Naive thymus-derived CD4-positive, alpha-beta T cell (primary cell): ENCODE measurements around the gene DIS3L2. TPM values are rescaled to one million over a fixed set of nuclear protein-coding genes. Genes with fewer than 3 reads are reported as not detected.

Experiments used
- ATAC-seq: fragments of 150-1000 bp; cut with Tn5 transposase; 2 replicates; pipeline ENCODE4 v1.10.0; 2021; ENCODE audit warnings: mild to moderate bottlenecking, moderate library complexity
- CTCF ChIA-PET: fragments of 350-600 bp; sonication (Branson Sonifier 250); formaldehyde crosslinking; loops from one replicate; lab custom pipeline; 2021; ENCODE audit warnings: antibody characterized with exemption; lab: Charles Lee
- POLR2A ChIA-PET: fragments of 350-600 bp; sonication (Branson Sonifier 250); formaldehyde crosslinking; loops from one replicate; lab custom pipeline; 2021; ENCODE audit warnings: antibody characterized with exemption, inconsistent platforms; lab: Charles Lee
- DNase-seq, 9 donors: peaks; one replicate each; pipeline versions ENCODE4 v3.0.0 to v3.0.0-alpha.2; 2020 to 2022; ENCODE audit warnings: mixed read lengths in 1 of 9
- H3K27ac ChIP-seq: one replicate; pipeline ENCODE4 v1.7.0; 2013; ENCODE audit warnings: mild to moderate bottlenecking, low read depth, low read length, moderate library complexity
- H3K27me3 ChIP-seq, 2 donors: one replicate each; pipeline ENCODE4 v1.7.0; 2013; ENCODE audit warnings: low read length in 2 of 2, mild to moderate bottlenecking in 2 of 2, moderate library complexity in 2 of 2; ENCODE audit not compliant: control insufficient read depth in 2 of 2, insufficient read depth in 2 of 2
- H3K36me3 ChIP-seq, 3 experiments: 1 replicate in 2 of 3; 2 replicates in 1 of 3; pipeline ENCODE4 v1.7.0; 2013; ENCODE audit warnings: low read length in 3 of 3, mild to moderate bottlenecking in 3 of 3, moderate library complexity in 1 of 3; ENCODE audit not compliant: insufficient read depth in 3 of 3, control insufficient read depth in 2 of 3
- H3K4me1 ChIP-seq, 2 donors: one replicate each; pipeline ENCODE4 v1.7.0; 2013; ENCODE audit warnings: low read length in 2 of 2, mild to moderate bottlenecking in 2 of 2, moderate library complexity in 1 of 2; ENCODE audit not compliant: control insufficient read depth in 2 of 2, insufficient read depth in 2 of 2
- H3K4me3 ChIP-seq: 2 replicates; pipeline ENCODE4 v1.7.0; 2013; ENCODE audit warnings: mild to moderate bottlenecking, low read length
- H3K9me3 ChIP-seq, 3 experiments: 1 replicate in 2 of 3; 2 replicates in 1 of 3; pipeline ENCODE4 v1.7.0; 2013; ENCODE audit warnings: low read length in 3 of 3; ENCODE audit not compliant: control insufficient read depth in 2 of 3
- H3K27ac Mint-ChIP-seq, 9 donors: one replicate each; pipeline ENCODE4 v1.8.0; 2020 to 2022; ENCODE audit warnings: mixed read lengths in 9 of 9, mild to moderate bottlenecking in 8 of 9, moderate library complexity in 5 of 9, inconsistent platforms in 2 of 9
- H3K27me3 Mint-ChIP-seq, 5 donors: one replicate each; pipeline ENCODE4 v1.8.0; 2021 to 2022; ENCODE audit warnings: mixed read lengths in 5 of 5, mild to moderate bottlenecking in 1 of 5
- H3K36me3 Mint-ChIP-seq, 5 donors: one replicate each; pipeline ENCODE4 v1.8.0; 2020 to 2022; ENCODE audit warnings: mixed read lengths in 5 of 5, mild to moderate bottlenecking in 3 of 5, inconsistent platforms in 1 of 5
- H3K4me1 Mint-ChIP-seq, 7 donors: one replicate each; pipeline ENCODE4 v1.8.0; 2020 to 2022; ENCODE audit warnings: mixed read lengths in 7 of 7, mild to moderate bottlenecking in 3 of 7, inconsistent platforms in 1 of 7
- H3K4me3 Mint-ChIP-seq, 10 donors: one replicate each; pipeline ENCODE4 v1.8.0; 2020 to 2022; ENCODE audit warnings: mild to moderate bottlenecking in 10 of 10, mixed read lengths in 10 of 10, moderate library complexity in 6 of 10, inconsistent platforms in 2 of 10
- H3K9me3 Mint-ChIP-seq, 11 donors: one replicate each; pipeline ENCODE4 v1.8.0; 2020 to 2022; ENCODE audit warnings: mixed read lengths in 11 of 11, mild to moderate bottlenecking in 4 of 11, inconsistent platforms in 1 of 11, moderate library complexity in 1 of 11
- intact Hi-C, 2 donors: fragments of 100-400 bp; cut with micrococcal nuclease; formaldehyde crosslinking; loops; one replicate each; pipeline ENCODE4 v1.15.1; 2023
- polyA plus RNA-seq, 2 donors: library from polyadenylated mRNA; unstranded; fragments of 300-500 nt; fragmentation: Illumina TruSeq; gene quantifications; one replicate each; pipeline ENCODE4 v1.2.3, GENCODE V29; 2021
- total RNA-seq, 6 experiments: library from RNA in 5 of 6; stranded (reverse) in 5 of 6; gene quantifications; 1 replicate in 5 of 6; 2 replicates in 1 of 6; pipeline ENCODE4 v1.2.3 and lab custom pipeline; 2021 to 2026

Gene DIS3L2
- total and polyA plus RNA-seq, 7 experiments from 2014 or later: 17.9 to 78.4 (median 59.7) TPM

DNA sequence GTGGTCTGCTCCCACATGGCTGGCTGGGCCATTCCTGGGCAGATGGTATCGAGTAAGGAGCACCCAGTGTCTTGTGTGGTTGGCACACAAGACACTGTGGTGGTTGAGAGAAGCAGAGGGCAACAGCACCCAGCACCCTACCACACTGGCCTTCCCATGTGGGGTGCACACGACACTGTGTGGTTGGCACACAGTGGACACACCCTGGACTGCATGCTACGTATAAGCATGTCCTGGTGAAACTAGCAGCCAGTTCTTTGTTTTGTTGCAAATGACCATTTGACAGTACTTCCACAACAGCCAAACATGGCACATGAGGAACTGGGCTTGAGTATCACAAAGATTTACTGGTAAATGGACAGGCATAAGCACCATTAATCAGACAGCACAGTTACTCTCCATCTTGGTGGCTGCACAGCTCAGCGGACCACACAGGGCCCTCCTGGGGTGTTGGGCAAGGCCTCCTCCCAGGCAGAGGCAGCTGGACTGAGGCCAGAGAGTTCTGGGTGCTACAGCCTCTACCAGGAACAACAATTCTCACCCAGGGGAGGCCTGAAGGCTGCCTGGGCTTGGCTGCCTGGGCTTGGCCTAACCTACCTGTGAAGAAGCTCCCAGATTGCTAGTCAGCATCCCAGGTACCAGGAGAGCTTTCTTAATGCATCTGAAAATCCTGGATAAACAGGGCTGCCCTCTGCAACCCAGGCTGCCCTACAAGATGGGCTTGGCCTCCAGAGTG is 357.7 kb downstream of the DIS3L2 start:
- H3K9me3 Mint-ChIP-seq: peaks cover 0 to 8% (median 4%) of the 10 kb centered on the region in 11 donors
- Histone ChIP-seq H3K4me3 (peak overlapping the region; percentile 25), H3K9me3 (no peaks in the 10 kb centered on the region), H3K36me3 (no peaks in the 10 kb centered on the region), H3K27me3 (no peaks in the 10 kb centered on the region), H3K4me1 (peaks cover 59 to 88% of the 10 kb centered on the region in 2 donors), H3K27ac (peak overlapping the region; percentile 69)
- no peaks in the 10 kb centered on the region for H3K27me3 Mint-ChIP-seq
- DNase-seq (no peak), ATAC-seq (no peak)
- peak overlapping the region in 9 of 10 donors; percentile 10 to 78 (median 70) for H3K4me3 Mint-ChIP-seq
- peaks cover 61 to 96% (median 84%) of the 10 kb centered on the region in 7 donors for H3K4me1 Mint-ChIP-seq
- peak overlapping the region; percentile 84 to 96 (median 91) for H3K27ac Mint-ChIP-seq
- H3K36me3 Mint-ChIP-seq: peaks cover 0 to 8% (median 0%) of the 10 kb centered on the region in 5 donors
- ChIA-PET POLR2A (interaction anchor here (1.3 to 2.6 kb wide), 2 partner anchors 8 to 21 kb away, joined by 3 to 12 read pairs; no protein-coding TSS in a partner anchor), CTCF (no interaction called here)
- intact Hi-C loops: loop anchor here (5.0 to 10.0 kb wide), 3 partner anchors 182 to 612 kb away; partner anchors contain the start of genes COPS7B (in 1 of the 2), PDE6D (in 1 of the 2) and PTMA (in 1 of the 2)

DNA sequence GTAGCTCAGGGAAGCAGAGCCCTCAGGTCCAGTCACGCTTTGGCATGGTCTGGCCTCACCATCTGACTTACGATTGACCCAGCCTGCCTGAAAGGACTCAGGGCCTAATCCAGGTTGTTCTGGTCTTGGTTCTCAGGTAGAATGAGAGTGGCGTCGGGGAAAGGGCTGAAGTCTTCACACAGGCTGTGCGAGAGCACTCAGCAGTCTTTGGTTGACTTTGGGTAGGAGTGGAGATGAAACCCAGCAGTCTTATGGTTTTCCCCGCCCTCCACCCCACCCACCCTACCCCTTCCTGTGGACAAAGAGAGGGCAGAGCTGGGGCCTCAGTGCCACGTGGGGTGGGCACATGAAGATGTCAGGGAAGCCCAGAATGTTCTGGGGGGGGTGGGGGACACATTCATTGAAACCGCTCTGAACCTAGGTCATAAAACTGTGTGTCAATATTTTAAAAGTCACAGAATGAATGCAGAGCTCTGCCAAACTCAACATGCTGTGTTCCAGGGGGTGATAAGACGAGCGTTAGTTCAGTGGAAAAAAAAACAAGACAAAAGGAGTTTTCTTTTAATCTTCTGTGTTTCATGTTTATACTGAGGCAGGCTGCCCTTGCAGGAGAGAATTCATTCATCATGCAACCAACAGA is 358.4 kb downstream of the DIS3L2 start:
- H3K4me3 Mint-ChIP-seq: peak overlapping the region in 9 of 10 donors; percentile 49 to 78 (median 70)
- Histone ChIP-seq H3K4me1 (peaks cover 52 to 81% of the 10 kb centered on the region in 2 donors), H3K9me3 (no peaks in the 10 kb centered on the region), H3K27ac (peak overlapping the region; percentile 69), H3K4me3 (peak overlapping the region; percentile 25), H3K36me3 (no peaks in the 10 kb centered on the region), H3K27me3 (no peaks in the 10 kb centered on the region)
- peaks cover 56 to 89% (median 77%) of the 10 kb centered on the region in 7 donors for H3K4me1 Mint-ChIP-seq
- H3K36me3 Mint-ChIP-seq: peaks cover 0 to 4% (median 0%) of the 10 kb centered on the region in 5 donors
- DNase-seq (peak in 3 of 9 donors; percentile 26 to 35 (median 32)), ATAC-seq (no peak)
- H3K27me3 Mint-ChIP-seq: no peaks in the 10 kb centered on the region
- intact Hi-C loops: loop anchor here (5.0 to 10.0 kb wide), 5 partner anchors 33 to 613 kb away; partner anchors contain the start of genes COPS7B (in 1 of the 2), PDE6D (in 1 of the 2) and PTMA (in 1 of the 2)
- ChIA-PET CTCF (interaction anchor here (1.6 kb wide), 1 partner anchor 395 kb away, joined by 4 read pairs; no protein-coding TSS in a partner anchor), POLR2A (interaction anchor here (1.3 to 2.6 kb wide), 2 partner anchors 9 to 21 kb away, joined by 3 to 12 read pairs; no protein-coding TSS in a partner anchor)
- peak overlapping the region; percentile 84 to 96 (median 91) for H3K27ac Mint-ChIP-seq
- H3K9me3 Mint-ChIP-seq: peaks cover 0 to 2% (median 0%) of the 10 kb centered on the region in 11 donors

GRCh38 chr2:232320443-232320803 is 358.9 kb downstream of the DIS3L2 start:
- Histone ChIP-seq H3K4me3 (no peak overlapping the region), H3K27me3 (no peaks in the 10 kb centered on the region), H3K4me1 (peaks cover 47 to 76% of the 10 kb centered on the region in 2 donors), H3K36me3 (no peaks in the 10 kb centered on the region), H3K27ac (peak overlapping the region; percentile 69), H3K9me3 (no peaks in the 10 kb centered on the region)
- intact Hi-C loops: loop anchor here (5.0 to 10.0 kb wide), 2 partner anchors 33 to 86 kb away; no protein-coding TSS in a partner anchor
- H3K9me3 Mint-ChIP-seq: peaks cover 0 to under 1% (median 0%) of the 10 kb centered on the region in 11 donors
- ChIA-PET CTCF (interaction anchor here (1.1 to 1.7 kb wide), 3 partner anchors 14 to 396 kb away, joined by 3 to 4 read pairs (median 3); no protein-coding TSS in a partner anchor), POLR2A (interaction anchor here (1.3 to 2.6 kb wide), 2 partner anchors 10 to 22 kb away, joined by 3 to 12 read pairs; no protein-coding TSS in a partner anchor)
- peaks cover 0 to 2% (median 0%) of the 10 kb centered on the region in 5 donors for H3K36me3 Mint-ChIP-seq
- DNase-seq (no peak), ATAC-seq (no peak)
- H3K27ac Mint-ChIP-seq: peak overlapping the region; percentile 84 to 96 (median 91)
- no peaks in the 10 kb centered on the region for H3K27me3 Mint-ChIP-seq
- H3K4me3 Mint-ChIP-seq: peak overlapping the region in 9 of 10 donors; percentile 49 to 78 (median 70)
- H3K4me1 Mint-ChIP-seq: peaks cover 53 to 84% (median 73%) of the 10 kb centered on the region in 7 donors

- no peaks in the 10 kb centered on the region for H3K9me3 ChIP-seq
- H3K4me3 ChIP-seq: no peak overlapping the region
- H3K36me3 ChIP-seq: no peaks in the 10 kb centered on the region
- Mint-ChIP-seq H3K27me3 (no peaks in the 10 kb centered on the region), H3K4me1 (peaks cover 45 to 75% (median 65%) of the 10 kb centered on the region in 7 donors), H3K27ac (peak overlapping the region; percentile 84 to 96 (median 91)), H3K4me3 (peak overlapping the region in 9 of 10 donors; percentile 23 to 78 (median 41)), H3K36me3 (peaks cover 0 to 2% (median 0%) of the 10 kb centered on the region in 5 donors), H3K9me3 (no peaks in the 10 kb centered on the region)
- POLR2A ChIA-PET: interaction anchor here (1.7 to 2.6 kb wide), 2 partner anchors 10 kb away, joined by 7 to 12 read pairs; no protein-coding TSS in a partner anchor
- peak; percentile 52 for ATAC-seq
- DNase-seq: peak in 6 of 9 donors; percentile 39 to 60 (median 49)
- CTCF ChIA-PET: interaction anchor here (0.6 to 1.7 kb wide), 4 partner anchors 15 to 415 kb away, joined by 3 to 4 read pairs (median 3); no protein-coding TSS in a partner anchor
- no peaks in the 10 kb centered on the region for H3K27me3 ChIP-seq
- intact Hi-C loops: loop anchor here (5.0 to 10.0 kb wide), 2 partner anchors 34 to 86 kb away; no protein-coding TSS in a partner anchor
- H3K4me1 ChIP-seq: peaks cover 38 to 67% of the 10 kb centered on the region in 2 donors
- H3K27ac ChIP-seq: peak overlapping the region; percentile 69
Measured at GRCh38 chr2:232321156-232321816, 359.8 kb downstream of the DIS3L2 start.

GRCh38 chr2:232321817-232322559 is 360.5 kb downstream of the DIS3L2 start:
- ChIA-PET POLR2A (interaction anchor here (0.7 to 1.7 kb wide), 2 partner anchors 11 to 42 kb away, joined by 3 to 7 read pairs; no protein-coding TSS in a partner anchor), CTCF (interaction anchor here (1.1 to 2.7 kb wide), 5 partner anchors 12 to 77 kb away, joined by 3 to 10 read pairs (median 5); no protein-coding TSS in a partner anchor)
- ATAC-seq (no peak), DNase-seq (peak in 1 of 9 donors; percentile 20)
- H3K27me3 Mint-ChIP-seq: no peaks in the 10 kb centered on the region
- no peaks in the 10 kb centered on the region for H3K9me3 Mint-ChIP-seq
- peaks cover 0 to 2% (median 0%) of the 10 kb centered on the region in 5 donors for H3K36me3 Mint-ChIP-seq
- Histone ChIP-seq H3K4me3 (peak overlapping the region; percentile 25), H3K27ac (peak overlapping the region; percentile 69), H3K27me3 (no peaks in the 10 kb centered on the region), H3K4me1 (peaks cover 31 to 60% of the 10 kb centered on the region in 2 donors), H3K36me3 (no peaks in the 10 kb centered on the region), H3K9me3 (no peaks in the 10 kb centered on the region)
- peak overlapping the region in 9 of 10 donors; percentile 45 to 78 (median 71) for H3K4me3 Mint-ChIP-seq
- H3K4me1 Mint-ChIP-seq: peaks cover 38 to 72% (median 59%) of the 10 kb centered on the region in 7 donors
- peak overlapping the region; percentile 89 to 96 (median 92) for H3K27ac Mint-ChIP-seq
- intact Hi-C loops: loop anchor here (5.0 to 10.0 kb wide), 2 partner anchors 35 to 87 kb away; no protein-coding TSS in a partner anchor
